BJ (cell line): ENCODE measurements around the gene FSCN2. TPM values are rescaled to one million over a fixed set of nuclear protein-coding genes. Genes with fewer than 3 reads are reported as not detected.

Source experiments
- CTCF ChIA-PET: fragments of 350-600 bp; formaldehyde crosslinking; extraction: SDS; loops from one replicate; lab custom pipeline; 2021; ENCODE audit warnings: antibody characterized with exemption, inconsistent platforms; lab: Yijun Ruan, JAX
- POLR2A ChIA-PET: fragments of 300-600 bp; sonication (Branson Sonifier 250); formaldehyde crosslinking; extraction: SDS; loops from one replicate; lab custom pipeline; 2021; ENCODE audit warnings: antibody characterized with exemption; lab: Charles Lee
- DNase-seq: peaks from one replicate; pipeline ENCODE4 v3.0.0-alpha.2; 2011; ENCODE audit warnings: low read depth
- H3K27me3 ChIP-seq: 2 replicates; pipeline ENCODE4 v1.6.0; 2011; ENCODE audit warnings: low read length; ENCODE audit not compliant: control insufficient read depth, insufficient read depth
- H3K36me3 ChIP-seq: 2 replicates; pipeline ENCODE4 v1.5.1; 2011; ENCODE audit warnings: low read length; ENCODE audit not compliant: control insufficient read depth, insufficient read depth
- H3K4me3 ChIP-seq: 2 replicates; pipeline ENCODE4 v1.5.1; 2011; ENCODE audit warnings: low read depth, mild to moderate bottlenecking, control low read depth, low read length
- polyA plus RNA-seq: library from polyadenylated mRNA; depleted of rRNA; stranded (reverse); fragments of >200 nt; gene quantifications from 2 replicates; pipeline ENCODE4 v1.2.3, GENCODE V29; 2011
- TF ChIP-seq, protein P1 (sequence below): IDR thresholded peaks from 2 replicates; pipeline ENCODE4 v1.5.1; 2011; ENCODE audit warnings: low read depth, mild to moderate bottlenecking, control low read depth, inconsistent platforms, low read length, moderate library complexity; ENCODE audit not compliant: insufficient read depth

Gene FSCN2
- polyA plus RNA-seq, 1 experiment, result 1.3 TPM

DNA sequence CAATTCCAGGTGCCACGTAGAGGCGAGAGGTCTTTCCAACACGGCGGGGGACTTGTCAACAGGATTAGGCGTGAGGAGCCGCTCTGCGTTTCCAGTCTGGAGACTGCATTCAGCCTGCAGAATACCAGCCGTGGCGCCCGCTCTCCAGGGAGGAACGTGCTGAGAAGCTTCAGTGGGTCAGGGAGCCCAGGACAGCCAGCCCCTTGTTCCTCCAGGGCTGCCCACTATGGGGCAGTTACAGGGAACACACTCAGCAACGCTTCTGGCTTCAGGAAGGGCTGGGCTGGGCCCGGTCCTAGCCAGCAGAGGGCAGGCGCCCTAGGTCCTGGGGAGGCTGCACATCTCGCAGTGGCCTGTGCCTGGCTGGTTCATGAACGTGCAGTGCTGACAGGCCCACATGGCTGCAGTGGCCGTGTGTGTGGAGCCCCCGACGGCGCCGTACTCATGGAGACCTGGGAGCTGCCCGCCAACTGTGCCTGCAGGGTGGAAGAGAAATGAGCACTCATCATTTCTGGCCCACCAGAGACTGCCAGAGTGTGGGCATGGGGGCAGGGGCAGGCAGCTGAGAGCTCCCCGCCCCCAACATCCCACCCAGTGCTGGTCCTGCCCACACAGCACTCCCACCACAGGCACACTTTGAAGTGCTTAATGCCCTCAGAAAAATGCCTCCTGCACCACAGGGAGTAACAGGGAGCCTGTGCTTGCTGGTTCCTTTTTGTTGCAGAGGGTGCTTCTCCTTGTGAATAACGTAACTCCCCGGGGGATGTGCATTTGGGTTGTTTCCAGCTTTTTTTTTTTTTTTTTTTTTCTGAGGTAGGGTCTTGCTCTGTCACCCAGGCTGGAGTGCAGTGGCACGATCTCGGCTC, 31.0 kb downstream of the FSCN2 start:
- no peak for DNase-seq
- Histone ChIP-seq H3K4me3 (no peak overlapping the region), H3K27me3 (no peaks in the 10 kb centered on the region), H3K36me3 (peaks cover 24% of the 10 kb centered on the region)
- ChIA-PET POLR2A (no interaction called here), CTCF (interaction anchor here (0.7 kb wide), 1 partner anchor 43 kb away, joined by 3 read pairs; no protein-coding TSS in a partner anchor)
- TF ChIP-seq, protein P1, sequence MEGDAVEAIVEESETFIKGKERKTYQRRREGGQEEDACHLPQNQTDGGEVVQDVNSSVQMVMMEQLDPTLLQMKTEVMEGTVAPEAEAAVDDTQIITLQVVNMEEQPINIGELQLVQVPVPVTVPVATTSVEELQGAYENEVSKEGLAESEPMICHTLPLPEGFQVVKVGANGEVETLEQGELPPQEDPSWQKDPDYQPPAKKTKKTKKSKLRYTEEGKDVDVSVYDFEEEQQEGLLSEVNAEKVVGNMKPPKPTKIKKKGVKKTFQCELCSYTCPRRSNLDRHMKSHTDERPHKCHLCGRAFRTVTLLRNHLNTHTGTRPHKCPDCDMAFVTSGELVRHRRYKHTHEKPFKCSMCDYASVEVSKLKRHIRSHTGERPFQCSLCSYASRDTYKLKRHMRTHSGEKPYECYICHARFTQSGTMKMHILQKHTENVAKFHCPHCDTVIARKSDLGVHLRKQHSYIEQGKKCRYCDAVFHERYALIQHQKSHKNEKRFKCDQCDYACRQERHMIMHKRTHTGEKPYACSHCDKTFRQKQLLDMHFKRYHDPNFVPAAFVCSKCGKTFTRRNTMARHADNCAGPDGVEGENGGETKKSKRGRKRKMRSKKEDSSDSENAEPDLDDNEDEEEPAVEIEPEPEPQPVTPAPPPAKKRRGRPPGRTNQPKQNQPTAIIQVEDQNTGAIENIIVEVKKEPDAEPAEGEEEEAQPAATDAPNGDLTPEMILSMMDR, result peak; percentile 30; the same call in 1 of the 2 replicates

DNA sequence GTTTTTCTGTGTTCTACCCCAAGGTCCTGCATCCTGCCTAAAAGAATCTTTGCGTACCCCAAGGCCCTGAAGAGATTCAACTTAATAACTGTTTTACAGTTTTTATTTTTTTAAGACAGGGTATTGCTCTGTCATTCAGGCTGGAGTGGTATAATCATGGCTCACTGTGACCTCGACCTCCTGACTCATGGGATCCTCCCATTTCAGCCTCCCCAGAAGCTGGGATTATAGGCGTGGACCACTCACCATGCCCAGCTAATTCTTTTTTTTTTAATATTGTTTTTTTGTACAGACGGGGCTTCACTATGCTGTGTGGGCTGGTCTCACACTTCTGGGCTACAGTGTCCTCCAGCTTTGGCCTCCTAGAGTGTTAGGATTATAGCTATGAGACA, 33.3 kb downstream of the FSCN2 start:
- CTCF ChIA-PET, result interaction anchor here (6.1 kb wide), 1 partner anchor 39 kb away, joined by 35 read pairs; no protein-coding TSS in a partner anchor
- Histone ChIP-seq H3K4me3 (no peak overlapping the region), H3K36me3 (peaks cover 24% of the 10 kb centered on the region), H3K27me3 (no peaks in the 10 kb centered on the region)
- TF ChIP-seq, protein P1, result no peak
- no peak for DNase-seq
- POLR2A ChIA-PET, result interaction anchor here (0.6 kb wide), 1 partner anchor 49 kb away, joined by 3 read pairs; the partner anchor contains the start of gene ACTG1

DNA sequence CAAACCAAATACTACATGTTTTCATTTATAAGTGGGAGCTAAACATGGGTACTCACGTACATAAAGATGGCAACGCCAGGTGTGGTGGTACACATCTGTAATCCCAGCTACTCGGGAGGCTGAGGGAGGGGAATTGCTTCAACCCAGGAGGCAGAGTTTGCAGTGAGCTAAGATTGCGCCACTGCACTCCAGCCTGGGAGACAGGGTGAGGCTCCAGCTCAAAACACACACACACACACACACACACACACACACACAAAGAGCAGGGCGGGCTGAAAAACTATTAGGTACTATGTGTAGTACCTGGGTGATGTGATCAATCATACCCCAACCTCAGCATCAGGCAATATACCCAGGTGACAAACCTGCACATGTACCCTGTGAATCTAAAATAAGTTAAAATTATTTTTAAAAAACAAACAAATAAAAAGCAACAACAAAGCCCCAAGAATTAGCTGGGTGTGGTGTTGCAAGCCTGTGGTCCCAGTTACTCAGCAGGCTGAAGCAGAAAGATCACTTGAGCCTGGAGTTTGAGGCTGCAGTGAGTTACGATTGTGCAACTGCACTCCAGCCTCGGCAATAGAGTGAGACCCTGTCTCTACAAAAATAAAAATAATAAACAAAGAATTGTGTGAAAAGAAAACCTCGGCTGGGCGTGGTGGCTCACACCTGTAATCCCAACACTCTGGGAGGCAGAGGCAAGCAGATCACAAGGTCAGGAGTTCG, 35.8 kb downstream of the FSCN2 start:
- H3K36me3 ChIP-seq, result peaks cover 12% of the 10 kb centered on the region
- DNase-seq, result no peak
- CTCF ChIA-PET, result interaction anchor here (1.0 to 6.1 kb wide), 3 partner anchors 16 to 37 kb away, joined by 3 to 35 read pairs (median 6); no protein-coding TSS in a partner anchor
- no peaks in the 10 kb centered on the region for H3K27me3 ChIP-seq
- TF ChIP-seq, protein P1, result no peak
- no peak overlapping the region for H3K4me3 ChIP-seq
- POLR2A ChIA-PET, result interaction anchor here (1.0 kb wide), 1 partner anchor 36 kb away, joined by 5 read pairs; no protein-coding TSS in a partner anchor

DNA sequence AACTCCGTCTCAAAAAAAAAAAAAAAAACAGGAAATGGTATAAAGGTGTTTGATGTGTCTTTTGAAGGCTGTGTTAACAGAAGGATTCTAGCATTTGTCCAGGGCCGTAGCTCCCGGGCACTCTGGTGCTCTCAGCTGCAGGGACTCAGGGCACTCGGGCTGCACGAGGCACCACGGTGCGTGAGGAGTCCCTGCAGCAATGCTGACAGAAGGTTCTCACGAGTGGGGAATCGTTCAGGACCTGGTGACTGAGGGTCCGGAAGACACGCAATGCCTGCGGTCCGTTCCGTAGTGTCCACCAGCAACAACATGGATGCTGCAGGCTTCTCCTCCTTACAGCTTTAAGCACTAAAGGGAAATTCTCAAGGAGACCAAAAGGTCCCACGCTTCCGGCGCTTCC, 36.6 kb downstream of the FSCN2 start:
- ChIA-PET POLR2A (interaction anchor here (1.0 kb wide), 1 partner anchor 35 kb away, joined by 5 read pairs; no protein-coding TSS in a partner anchor), CTCF (interaction anchor here (2.4 to 6.1 kb wide), 2 partner anchors 9 to 36 kb away, joined by 12 to 35 read pairs; no protein-coding TSS in a partner anchor)
- DNase-seq, result no peak
- peaks cover 10% of the 10 kb centered on the region for H3K36me3 ChIP-seq
- TF ChIP-seq, protein P1, result no peak
- no peaks in the 10 kb centered on the region for H3K27me3 ChIP-seq
- H3K4me3 ChIP-seq, result no peak overlapping the region
